GM21360 (cell line): ENCODE measurements around the gene NRG4.
"Not testable (repeated sequence)": the region's sequence is repeated elsewhere in the genome, so short reads cannot be mapped to it uniquely, and the experiment has no call there.

ENCODE experiments used
- ATAC-seq: cut with Tn5 transposase; IDR thresholded peaks from one replicate; pipeline ENCODE4 v1.9.1; 2021; ENCODE audit warnings: mild to moderate bottlenecking, moderate library complexity; ENCODE audit not compliant: unreplicated experiment

NRG4 gene

GRCh38 chr15:75994220-75994619 is 18.0 kb downstream of the NRG4 start:
- no peak for ATAC-seq

GRCh38 chr15:75992897-75993296 is 19.3 kb downstream of the NRG4 start:
- no peak for ATAC-seq

DNA sequence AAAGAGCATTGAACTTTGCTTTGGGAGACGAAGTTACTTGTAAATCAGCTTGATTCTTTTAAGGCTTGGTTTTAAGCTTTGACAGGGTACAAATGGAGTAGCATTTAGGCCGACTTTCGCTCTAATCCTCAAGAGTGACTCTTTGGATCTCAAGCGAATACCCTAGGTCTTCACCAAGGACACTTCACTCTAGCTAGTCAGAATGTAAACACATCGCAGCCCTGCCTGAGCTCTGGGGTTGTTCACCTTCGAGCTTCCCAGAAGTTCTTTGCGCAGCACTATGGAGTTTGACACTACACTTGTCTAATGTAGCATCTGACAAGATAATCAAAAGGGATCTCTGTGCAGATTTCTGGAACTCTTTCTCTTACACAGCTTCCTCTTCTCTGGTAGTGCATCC is 22.3 kb downstream of the NRG4 start:
- no peak for ATAC-seq

- ATAC-seq: no peak
These were observed 23.2 kb downstream of the NRG4 start for GRCh38 chr15:75989045-75989444.

DNA sequence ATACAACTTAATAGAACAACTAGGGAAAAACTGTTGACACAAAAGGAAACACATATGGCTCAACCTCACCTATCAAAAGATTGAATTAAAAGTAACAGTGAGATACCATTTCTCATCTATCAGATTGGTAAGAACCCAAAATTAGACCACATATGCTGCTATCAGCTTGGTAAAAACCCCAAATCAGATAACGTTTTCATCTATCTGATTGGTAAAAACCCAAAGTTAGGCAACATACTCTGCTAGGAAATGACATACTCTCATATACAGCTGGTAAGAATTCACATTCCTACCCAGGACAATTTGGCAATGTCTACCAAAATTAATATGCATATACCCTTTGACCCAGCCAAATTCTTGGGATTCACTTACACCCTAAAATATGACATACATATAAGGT is 26.3 kb downstream of the NRG4 start:
- no peak for ATAC-seq

DNA sequence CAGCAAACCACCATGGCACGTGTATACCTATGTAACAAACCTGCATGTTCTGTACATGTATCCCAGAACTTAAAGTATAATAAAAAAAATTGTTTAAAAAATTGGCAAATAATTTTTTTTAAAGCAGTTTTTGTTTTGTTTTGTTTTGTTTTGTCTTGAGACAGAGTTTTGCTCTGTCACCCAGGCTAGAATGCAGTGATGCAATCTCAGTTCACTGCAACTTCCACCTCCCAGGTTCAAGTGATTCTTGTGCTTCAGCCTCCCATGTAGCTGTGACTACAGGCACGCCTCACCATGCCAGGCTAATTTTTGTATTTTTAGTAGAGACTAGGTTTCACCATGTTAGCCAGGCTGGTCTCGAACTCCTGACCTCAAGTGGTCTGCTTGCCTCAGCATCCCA is 27.5 kb downstream of the NRG4 start:
- not testable (repeated sequence) for ATAC-seq

- no peak for ATAC-seq
These were observed 29.8 kb downstream of the NRG4 start for GRCh38 chr15:75982468-75982867.

DNA sequence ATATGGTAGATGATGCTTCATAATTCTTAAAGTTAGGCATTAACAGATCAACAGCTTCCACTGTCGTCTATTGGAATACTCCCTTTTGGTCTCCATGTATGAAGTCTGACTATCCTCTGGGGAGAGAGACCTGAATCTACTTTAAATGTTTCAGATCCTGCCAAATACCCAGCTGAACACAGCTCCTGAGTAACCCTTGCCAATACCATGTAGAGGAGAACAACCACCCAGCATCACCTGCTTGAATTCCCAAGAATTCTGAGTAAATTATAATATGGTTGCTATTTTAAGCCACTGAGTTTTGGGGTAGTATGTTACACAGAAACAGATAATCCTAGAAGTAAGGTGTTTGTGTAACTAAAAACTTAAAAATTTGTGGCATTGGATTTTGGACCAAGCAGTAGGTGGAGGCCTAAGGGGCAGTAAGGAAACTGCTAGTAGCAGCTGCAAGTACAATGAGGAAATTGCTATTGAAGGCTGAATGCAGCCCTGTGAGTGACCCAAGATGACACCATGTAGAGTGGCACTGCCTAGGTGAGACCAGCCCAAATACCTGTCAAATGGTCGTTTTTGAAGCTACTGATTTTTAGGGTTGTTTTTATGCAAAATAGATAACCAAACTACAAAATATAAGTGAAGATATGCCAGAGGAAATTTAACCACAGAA is 30.9 kb downstream of the NRG4 start:
- ATAC-seq: no peak

- ATAC-seq: not testable (repeated sequence)
These were observed 35.5 kb downstream of the NRG4 start for GRCh38 chr15:75976766-75977165.

GRCh38 chr15:75966073-75966472 is 46.2 kb downstream of the NRG4 start:
- no peak for ATAC-seq

DNA sequence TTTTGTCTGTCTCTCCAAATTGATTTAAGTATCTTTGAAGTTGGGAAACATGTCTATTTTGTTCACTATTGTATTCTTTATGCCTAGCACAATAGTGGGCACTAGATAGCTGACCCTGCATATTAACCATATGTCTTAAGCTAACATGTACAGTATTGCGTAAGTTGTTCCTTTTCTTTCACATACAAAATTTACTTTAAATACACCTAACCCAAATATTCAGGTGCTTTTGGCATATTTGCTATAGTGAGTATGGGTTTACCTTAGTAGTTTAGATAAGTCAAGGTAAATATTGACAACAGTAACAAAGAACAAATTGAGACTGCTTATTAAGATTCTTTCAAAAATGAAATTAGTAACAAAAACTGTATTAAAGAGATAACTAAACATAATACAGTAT is 50.9 kb downstream of the NRG4 start:
- ATAC-seq: no peak

DNA sequence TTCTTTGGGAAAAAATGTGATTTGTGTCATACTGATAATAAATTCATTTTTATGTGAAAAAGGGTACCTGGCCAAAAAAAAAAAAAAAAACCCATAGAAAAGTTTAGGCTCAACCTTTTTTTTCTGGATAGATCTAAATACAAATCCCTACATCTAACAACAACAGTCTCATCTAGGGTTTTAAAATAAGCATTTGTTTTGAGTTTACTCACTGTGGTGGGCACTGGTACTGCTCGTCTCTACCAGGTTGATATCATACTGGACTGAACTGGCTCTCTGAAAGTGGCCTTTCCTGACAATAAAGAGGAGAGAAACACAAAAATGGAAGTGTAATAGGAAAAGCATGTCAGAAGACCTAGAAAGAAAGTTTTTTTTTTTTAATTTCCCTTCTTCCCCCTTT is 56.5 kb downstream of the NRG4 start:
- no peak for ATAC-seq

DNA sequence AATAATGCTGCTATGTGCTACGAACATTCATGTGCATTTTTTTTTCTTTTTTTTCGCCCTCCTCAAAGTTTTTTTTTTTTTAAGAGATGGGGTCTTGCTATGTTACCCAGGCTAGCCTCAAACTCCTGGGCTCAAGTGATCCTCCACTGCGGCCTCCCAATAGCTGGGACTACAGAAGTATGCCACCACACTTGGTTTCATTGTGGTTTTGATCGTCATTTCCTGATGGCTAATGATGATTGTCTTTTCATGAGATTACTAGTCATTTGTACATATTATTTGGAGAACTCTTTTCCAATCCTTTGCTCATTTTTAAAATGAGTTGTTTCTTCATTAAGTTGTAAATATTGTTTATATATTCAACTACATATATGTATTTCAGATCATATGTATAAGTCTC is 59.7 kb downstream of the NRG4 start:
- no peak for ATAC-seq

- no peak for ATAC-seq
These were observed 63.4 kb downstream of the NRG4 start for GRCh38 chr15:75948761-75949296.

GRCh38 chr15:75947092-75947491 is 65.1 kb downstream of the NRG4 start:
- no peak for ATAC-seq

DNA sequence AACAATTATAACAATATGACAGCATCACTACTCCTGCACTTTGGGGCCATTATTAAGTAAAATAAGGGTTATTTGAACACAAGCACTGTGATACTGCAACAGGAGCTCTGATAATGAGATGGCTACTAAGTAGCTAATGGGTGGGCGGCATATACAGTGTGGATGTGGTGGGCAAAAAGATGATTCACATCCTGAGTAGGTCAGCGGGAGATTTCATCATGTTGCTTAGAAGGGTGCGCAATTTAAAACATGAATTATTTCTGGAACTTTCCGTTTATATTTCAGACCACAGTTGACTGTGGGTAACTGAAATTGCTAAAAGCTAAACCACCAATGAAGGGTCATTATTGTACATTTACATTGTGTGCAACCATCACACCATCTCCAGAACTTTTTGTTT is 66.3 kb downstream of the NRG4 start:
- no peak for ATAC-seq

GRCh38 chr15:75943713-75944215 is 68.5 kb downstream of the NRG4 start:
- ATAC-seq: no peak

GRCh38 chr15:75943246-75943645 is 69.0 kb downstream of the NRG4 start:
- no peak for ATAC-seq

- no peak for ATAC-seq
These were observed 69.8 kb downstream of the NRG4 start for GRCh38 chr15:75942464-75942863.

GRCh38 chr15:75930866-75931265 is 81.4 kb downstream of the NRG4 start:
- no peak for ATAC-seq

GRCh38 chr15:75929799-75930565 is 82.2 kb downstream of the NRG4 start:
- no peak for ATAC-seq
